ENCODE data around the gene SPTB. TPM values are rescaled to one million over a fixed set of nuclear protein-coding genes. Genes with fewer than 3 reads are reported as not detected.

Gene SPTB
- total and polyA plus RNA-seq, 10 of the 15 experiments (the other 5 are each of a cell fraction or from before 2014, with no cell fraction given), result under 0.01 to 0.04 (median 0.02) TPM; not detected in 4

- no peaks in the 10 kb centered on the region for H3K36me3 ChIP-seq (ENCODE audit: control insufficient read depth in 2 of 2, insufficient read depth in 2 of 2, low read length in 1 of 2)
- H4K20me1 ChIP-seq (ENCODE audit: control insufficient read depth, insufficient read depth), result no peaks in the 10 kb centered on the region
- SMC1A ChIA-PET (ENCODE audit: uncharacterized antibody, unreplicated experiment), result interaction anchor here (1.9 to 4.1 kb wide), 2 partner anchors 22 to 90 kb away, joined by 5 to 24 read pairs; no protein-coding TSS in a partner anchor
- no peak for DNase-seq (ENCODE audit: low read depth, low spot score)
- POLR2A ChIA-PET, result no interaction called here
- ATAC-seq, result peak; percentile 59
- peaks cover 0 to 5% of the 10 kb centered on the region in 2 experiments; a peak in 3 of 4 replicates for H3K27me3 ChIP-seq (replicated peaks in 1 of 2; ENCODE audit: control insufficient read depth in 2 of 2, insufficient read depth in 2 of 2, low read length in 1 of 2)
- CTCF ChIA-PET, result interaction anchor here (0.6 to 5.8 kb wide), 8 partner anchors 11 to 181 kb away, joined by 3 to 44 read pairs (median 4); no protein-coding TSS in a partner anchor
- intact Hi-C loops (cut with micrococcal nuclease; ENCODE audit: unreplicated experiment) (loop anchor here (2.0 kb wide), 1 partner anchor 91 kb away; no protein-coding TSS in a partner anchor), in situ Hi-C loops (cut with MboI) (no loop called here)
- no TSS peak for BruUV-seq (replicated peaks)
- no peak overlapping the region for H3K9ac ChIP-seq (ENCODE audit: control insufficient read depth, insufficient read depth, low read length)
- 85% methylated on average over 1 of the region's 1 CpG for WGBS (ENCODE audit: insufficient coverage, insufficient replicate concordance, low lambda C conversion rate, missing lambda C conversion rate)
- H3K4me3 ChIP-seq, result no peak overlapping the region
- H2AFZ ChIP-seq (ENCODE audit: control insufficient read depth, low read depth, low read length), result no peak overlapping the region
- no peak overlapping the region for H3K27ac ChIP-seq (ENCODE audit: control insufficient read depth, insufficient read depth)
- H3K4me1 ChIP-seq (ENCODE audit: control insufficient read depth, insufficient read depth, low read length), result no peaks in the 10 kb centered on the region
- H3K4me2 ChIP-seq (ENCODE audit: control insufficient read depth, insufficient read depth), result no peak overlapping the region
- RAD21 ChIA-PET (ENCODE audit: unreplicated experiment), result interaction anchor here (1.4 kb wide), 1 partner anchor 89 kb away, joined by 11 read pairs; no protein-coding TSS in a partner anchor
- H3K79me2 ChIP-seq (ENCODE audit: control insufficient read depth, insufficient read depth, low read length), result no peaks in the 10 kb centered on the region
- no peak for FAIRE-seq
- no peaks in the 10 kb centered on the region for H3K9me3 ChIP-seq (replicated peaks; ENCODE audit: control insufficient read depth, insufficient read depth, low read length)
- no peak for TF ChIP-seq SREBF1 (IDR thresholded peaks at IDR 0.05; ENCODE audit: low read length)
- TF ChIP-seq ZNF687 (IDR thresholded peaks at IDR 0.05), result no peak
- peak; percentile 27; the same call in 1 of the 2 replicates for TF ChIP-seq SMC3 (IDR thresholded peaks at IDR 0.05; ENCODE audit: borderline replicate concordance, low read length)
- TF ChIP-seq JUNB (IDR thresholded peaks at IDR 0.05), result no peak
- no peak for TF ChIP-seq IRF5 (IDR thresholded peaks at IDR 0.05; ENCODE audit: borderline replicate concordance)
- no peak for TF ChIP-seq SREBF2 (IDR thresholded peaks at IDR 0.05; ENCODE audit: low read length)
- TF ChIP-seq CREM (IDR thresholded peaks at IDR 0.05; ENCODE audit: low read depth), result no peak
- no peak for TF ChIP-seq BCLAF1 (IDR thresholded peaks at IDR 0.05)
- TF ChIP-seq CTCF (IDR thresholded peaks at IDR 0.05 in 2 of 3, conservative IDR thresholded peaks at IDR 0.05 in 1 of 3; ENCODE audit: control insufficient read depth in 2 of 3, extremely low read depth in 1 of 3, insufficient read depth in 1 of 3, low read depth in 3 of 3, low read length in 3 of 3), result peak; percentile 32 to 35 (median 33); a peak in 4 of 6 replicates
- peak; percentile 45; the same call in 1 of the 2 replicates for TF ChIP-seq RAD21 (IDR thresholded peaks at IDR 0.05; ENCODE audit: insufficient read depth, low read depth, low read length)
- no peak for TF ChIP-seq LARP7 (IDR thresholded peaks at IDR 0.05)
- TF ChIP-seq NBN (IDR thresholded peaks at IDR 0.05), result no peak
- no peak for TF ChIP-seq HDGF (IDR thresholded peaks at IDR 0.05)
Measured at GRCh38 chr14:64801800-64802199, 77.9 kb downstream of the SPTB start.
